WTC11 (cell line): ENCODE measurements around the gene TPCN2. TPM values are rescaled to one million over a fixed set of nuclear protein-coding genes. Genes with fewer than 3 reads are reported as not detected.

Source experiments
- ATAC-seq: fragments of 200-7000 bp; cut with Tn5 transposase; 2 replicates; pipeline ENCODE4 v1.10.0; 2021; ENCODE audit warnings: mild to moderate bottlenecking, moderate library complexity
- CTCF ChIA-PET: fragments of 300-600 bp; sonication (Branson Sonifier 250); formaldehyde crosslinking; loops from one replicate; lab custom pipeline; 2021; ENCODE audit warnings: antibody characterized with exemption; lab: Charles Lee
- POLR2A ChIA-PET: fragments of 350-600 bp; sonication (Branson Sonifier 250); formaldehyde crosslinking; loops from one replicate; lab custom pipeline; 2021; ENCODE audit warnings: antibody characterized with exemption; lab: Charles Lee
- DNase-seq: peaks from one replicate; pipeline ENCODE4 v3.0.0; 2021; ENCODE audit warnings: low spot score
- H3K27ac Mint-ChIP-seq: 2 replicates; pipeline ENCODE4 v1.8.0; 2021; ENCODE audit warnings: mixed read lengths
- H3K27me3 Mint-ChIP-seq: 2 replicates; pipeline ENCODE4 v1.8.0; 2021; ENCODE audit warnings: low read depth, mild to moderate bottlenecking, moderate library complexity, mixed read lengths
- H3K36me3 Mint-ChIP-seq: 2 replicates; pipeline ENCODE4 v1.8.0; 2021; ENCODE audit warnings: mixed read lengths
- H3K4me1 Mint-ChIP-seq: 2 replicates; pipeline ENCODE4 v1.8.0; 2022; ENCODE audit warnings: mixed read lengths
- H3K4me3 Mint-ChIP-seq: 2 replicates; pipeline ENCODE4 v1.8.0; 2021; ENCODE audit warnings: mild to moderate bottlenecking, moderate library complexity, mixed read lengths
- H3K9me3 Mint-ChIP-seq: 2 replicates; pipeline ENCODE4 v1.8.0; 2021; ENCODE audit warnings: mixed read lengths
- AFF4 ChIP-seq: sonication (generic); formaldehyde crosslinking; IDR thresholded peaks from 2 replicates; pipeline ENCODE4 v1.8.1; 2023; ENCODE audit warnings: mild to moderate bottlenecking, missing genetic modification reagents, borderline replicate concordance
- ARID4B ChIP-seq: sonication (generic); formaldehyde crosslinking; IDR thresholded peaks from 2 replicates; pipeline ENCODE4 v1.8.0; 2023; ENCODE audit warnings: missing genetic modification reagents, mild to moderate bottlenecking, borderline replicate concordance
- CDX4 ChIP-seq: fragments of 250-450 bp; sonication (Bioruptor Pico); IDR thresholded peaks from 2 replicates; pipeline ENCODE4 v1.9.0; 2021; ENCODE audit warnings: moderate library complexity, mild to moderate bottlenecking, inconsistent platforms, borderline replicate concordance
- ELF4 ChIP-seq: sonication (generic); formaldehyde crosslinking; IDR thresholded peaks from 2 replicates; pipeline ENCODE4 v1.8.1; 2022; ENCODE audit warnings: low read depth, mild to moderate bottlenecking, moderate library complexity, missing genetic modification reagents
- ESRRA ChIP-seq: sonication (generic); formaldehyde crosslinking; IDR thresholded peaks from 2 replicates; pipeline ENCODE4 v1.8.1; 2022; ENCODE audit warnings: mild to moderate bottlenecking, missing genetic modification reagents, borderline replicate concordance
- FOXP1 ChIP-seq: sonication (generic); formaldehyde crosslinking; IDR thresholded peaks from 2 replicates; pipeline ENCODE4 v1.8.0; 2022; ENCODE audit warnings: missing genetic modification reagents, mild to moderate bottlenecking, moderate library complexity, borderline replicate concordance
- IRF2 ChIP-seq: sonication (generic); formaldehyde crosslinking; IDR thresholded peaks from 2 replicates; pipeline ENCODE4 v1.8.0; 2022; ENCODE audit warnings: low read depth, missing genetic modification reagents, borderline replicate concordance
- NFE2L1 ChIP-seq: sonication (generic); formaldehyde crosslinking; IDR thresholded peaks from 2 replicates; pipeline ENCODE4 v1.8.1; 2023; ENCODE audit warnings: missing genetic modification reagents
- PREB ChIP-seq: sonication (generic); formaldehyde crosslinking; IDR thresholded peaks from 2 replicates; pipeline ENCODE4 v1.8.1; 2022; ENCODE audit warnings: mild to moderate bottlenecking, missing genetic modification reagents, moderate library complexity, borderline replicate concordance
- STAT6 ChIP-seq: sonication (generic); formaldehyde crosslinking; conservative IDR thresholded peaks from 2 replicates; pipeline ENCODE4 v1.8.1; 2023; ENCODE audit warnings: mild to moderate bottlenecking, low read depth, missing genetic modification reagents, moderate library complexity
- TCF7 ChIP-seq: sonication (generic); formaldehyde crosslinking; IDR thresholded peaks from 2 replicates; pipeline ENCODE4 v1.8.0; 2022; ENCODE audit warnings: mild to moderate bottlenecking, low read depth, missing genetic modification reagents, moderate library complexity
- USF2 ChIP-seq: sonication (generic); formaldehyde crosslinking; IDR thresholded peaks from 2 replicates; pipeline ENCODE4 v1.8.1; 2023; ENCODE audit warnings: mild to moderate bottlenecking, missing genetic modification reagents, moderate library complexity
- ZNF138 ChIP-seq: sonication (generic); formaldehyde crosslinking; conservative IDR thresholded peaks from 2 replicates; pipeline ENCODE4 v1.8.1; 2022; ENCODE audit warnings: mild to moderate bottlenecking, moderate library complexity, missing genetic modification reagents
- ZNF281 ChIP-seq: sonication (generic); formaldehyde crosslinking; IDR thresholded peaks from 2 replicates; pipeline ENCODE4 v1.8.0; 2023; ENCODE audit warnings: mild to moderate bottlenecking, missing genetic modification reagents
- ZNF512 ChIP-seq: sonication (generic); formaldehyde crosslinking; IDR thresholded peaks from 2 replicates; pipeline ENCODE4 v1.8.1; 2022; ENCODE audit warnings: missing genetic modification reagents, borderline replicate concordance
- total RNA-seq: library from RNA; stranded (reverse); gene quantifications from 3 replicates; pipeline ENCODE4 v1.2.3, GENCODE V29; 2021

The TPCN2 gene
- total RNA-seq, 1 experiment from 2014 or later, result 24.6 TPM

- ChIA-PET CTCF (interaction anchor here (1.5 kb wide), 1 partner anchor 24 kb away, joined by 3 read pairs; no protein-coding TSS in a partner anchor), POLR2A (interaction anchor here (0.7 kb wide), 1 partner anchor 387 kb away, joined by 4 read pairs; no protein-coding TSS in a partner anchor)
- peaks cover 22% of the 10 kb centered on the region for H3K9me3 Mint-ChIP-seq
- H3K27me3 Mint-ChIP-seq, result no peaks in the 10 kb centered on the region
- TF ChIP-seq ZNF281 (CRISPR knock-in tag) (no peak), STAT6 (CRISPR knock-in tag) (no peak), ZNF512 (CRISPR knock-in tag) (no peak), ESRRA (CRISPR knock-in tag) (no peak), USF2 (CRISPR knock-in tag) (no peak), AFF4 (no peak), ZNF138 (no peak), FOXP1 (CRISPR knock-in tag) (no peak), TCF7 (CRISPR knock-in tag) (no peak), ARID4B (CRISPR knock-in tag) (no peak), ELF4 (CRISPR knock-in tag) (no peak), CDX4 (CRISPR knock-in tag) (no peak), IRF2 (CRISPR knock-in tag) (no peak), PREB (CRISPR knock-in tag) (no peak), NFE2L1 (CRISPR knock-in tag) (no peak)
- peaks cover 31% of the 10 kb centered on the region for H3K4me1 Mint-ChIP-seq
- no peak overlapping the region for H3K4me3 Mint-ChIP-seq
- peaks cover 14% of the 10 kb centered on the region for H3K36me3 Mint-ChIP-seq
- ATAC-seq (no peak), DNase-seq (peak; percentile 7)
- H3K27ac Mint-ChIP-seq, result no peak overlapping the region
Measured at GRCh38 chr11:69125861-69126260, 77.1 kb downstream of the TPCN2 start.
